IMR-90 (cell line): Measurements from ENCODE around the gene ASPG. TPM values are rescaled to one million over a fixed set of nuclear protein-coding genes. Genes with fewer than 3 reads are reported as not detected.

ENCODE experiments used
- ATAC-seq: fragments of 200-7000 bp; cut with Tn5 transposase; 2 replicates; pipeline ENCODE4 v1.9.1; 2020; ENCODE audit warnings: low read depth, mild to moderate bottlenecking, moderate library complexity
- BruUV-seq: library from RNA; stranded (reverse); fragments of 400-500 nt; replicated peaks from 2 replicates; lab custom pipeline; 2021; lab: Mats Ljungman, UMichigan
- CTCF ChIA-PET: fragments of 300-600 bp; formaldehyde crosslinking; extraction: SDS; loops from one replicate; lab custom pipeline; 2021; ENCODE audit warnings: antibody characterized with exemption; lab: Yijun Ruan, JAX
- POLR2A ChIA-PET: fragments of 300-600 bp; sonication (Branson Sonifier 250); formaldehyde crosslinking; loops from one replicate; lab custom pipeline; 2022; ENCODE audit warnings: antibody characterized with exemption; ENCODE audit not compliant: unreplicated experiment; lab: Charles Lee
- DNase-seq: peaks from one replicate; pipeline ENCODE4 v3.0.0; 2013
- H2AFZ ChIP-seq: replicated peaks from 2 replicates; pipeline ENCODE3; 2013; ENCODE audit warnings: low read length, mild to moderate bottlenecking; ENCODE audit not compliant: poor library complexity
- H2AK5ac ChIP-seq: 2 replicates; pipeline ENCODE4 v1.6.1; 2013; ENCODE audit warnings: low read depth, low read length, inconsistent platforms
- H2AK9ac ChIP-seq: replicated peaks from 2 replicates; pipeline ENCODE3; 2013; ENCODE audit warnings: mild to moderate bottlenecking, low read depth, low read length, moderate library complexity; ENCODE audit not compliant: poor library complexity
- H2BK120ac ChIP-seq: 2 replicates; pipeline ENCODE4 v1.6.1; 2013; ENCODE audit warnings: low read depth, low read length, inconsistent platforms
- H2BK15ac ChIP-seq: 3 replicates; pipeline ENCODE4 v1.6.1; 2013; ENCODE audit warnings: low read depth, low read length, inconsistent platforms
- H2BK20ac ChIP-seq: 2 replicates; pipeline ENCODE4 v1.6.1; 2013; ENCODE audit warnings: low read depth, mild to moderate bottlenecking, inconsistent platforms, low read length, moderate library complexity
- H2BK5ac ChIP-seq: 2 replicates; pipeline ENCODE4 v1.6.1; 2013; ENCODE audit warnings: mild to moderate bottlenecking, low read depth, low read length, inconsistent platforms; ENCODE audit not compliant: poor library complexity, severe bottlenecking
- H3K14ac ChIP-seq: replicated peaks from 2 replicates; pipeline ENCODE4 v1.6.1; 2013; ENCODE audit warnings: low read depth, low read length, inconsistent platforms
- H3K18ac ChIP-seq: 2 replicates; pipeline ENCODE4 v1.6.1; 2013; ENCODE audit warnings: low read depth, low read length, control low read depth
- H3K23ac ChIP-seq: 2 replicates; pipeline ENCODE4 v1.6.1; 2013; ENCODE audit warnings: low read depth, low read length, inconsistent platforms
- H3K27ac ChIP-seq: 2 replicates; pipeline ENCODE4 v1.5.1; 2013; ENCODE audit warnings: mild to moderate bottlenecking, control low read depth, low read length; ENCODE audit not compliant: insufficient read depth
- H3K27me3 ChIP-seq: 2 replicates; pipeline ENCODE4 v1.6.1; 2013; ENCODE audit warnings: low read length; ENCODE audit not compliant: control insufficient read depth, insufficient read depth
- H3K36me3 ChIP-seq: 2 replicates; pipeline ENCODE4 v1.6.1; 2013; ENCODE audit warnings: low read length, mixed read lengths; ENCODE audit not compliant: control insufficient read depth, insufficient read depth
- H3K4ac ChIP-seq: 2 replicates; pipeline ENCODE4 v1.6.1; 2013; ENCODE audit warnings: low read depth, low read length, inconsistent platforms
- H3K4me1 ChIP-seq: 2 replicates; pipeline ENCODE4 v1.6.1; 2013; ENCODE audit warnings: low read length, mixed read lengths; ENCODE audit not compliant: control insufficient read depth, insufficient read depth
- H3K4me2 ChIP-seq: 2 replicates; pipeline ENCODE4 v1.6.1; 2013; ENCODE audit warnings: low read depth, mild to moderate bottlenecking, control low read depth, low read length, moderate library complexity
- H3K4me3 ChIP-seq: 2 replicates; pipeline ENCODE4 v1.5.1; 2013; ENCODE audit warnings: low read depth, mild to moderate bottlenecking, control low read depth, low read length, moderate library complexity; ENCODE audit not compliant: insufficient read depth
- H3K56ac ChIP-seq: 2 replicates; pipeline ENCODE4 v1.6.1; 2013; ENCODE audit warnings: low read length, inconsistent platforms; ENCODE audit not compliant: insufficient read depth; ENCODE audit errors: extremely low read depth
- H3K79me1 ChIP-seq, 2 experiments: 2 replicates each; pipeline ENCODE4 v1.6.1; 2013; ENCODE audit warnings: low read length in 2 of 2, inconsistent platforms in 1 of 2, low read depth in 1 of 2
- H3K9ac ChIP-seq: 2 replicates; pipeline ENCODE4 v1.6.1; 2013; ENCODE audit warnings: low read depth, low read length, control low read depth
- H3K9me1 ChIP-seq: 2 replicates; pipeline ENCODE4 v1.6.1; 2013; ENCODE audit warnings: low read length, inconsistent platforms; ENCODE audit not compliant: insufficient read depth
- H3K9me3 ChIP-seq: 2 replicates; pipeline ENCODE4 v1.6.1; 2013; ENCODE audit warnings: low read length; ENCODE audit not compliant: control insufficient read depth, insufficient read depth
- H4K20me1 ChIP-seq: 2 replicates; pipeline ENCODE4 v1.6.1; 2013; ENCODE audit warnings: low read length, inconsistent platforms; ENCODE audit not compliant: insufficient read depth
- H4K5ac ChIP-seq: 2 replicates; pipeline ENCODE4 v1.6.1; 2013; ENCODE audit warnings: mild to moderate bottlenecking, low read depth, low read length, control low read depth
- H4K8ac ChIP-seq, 2 experiments: 2 replicates each; pipeline ENCODE4 v1.6.1; 2013; ENCODE audit warnings: low read depth in 2 of 2, low read length in 2 of 2, control low read depth in 1 of 2, inconsistent platforms in 1 of 2
- H4K91ac ChIP-seq: 2 replicates; pipeline ENCODE4 v1.6.1; 2013; ENCODE audit warnings: low read depth, low read length, inconsistent platforms; ENCODE audit not compliant: insufficient read depth
- MAZ ChIP-seq: IDR thresholded peaks from 2 replicates; pipeline ENCODE4 v1.6.1; 2012; ENCODE audit warnings: low read depth, mild to moderate bottlenecking, low read length, improper control_type of control experiment, moderate library complexity, borderline replicate concordance
- POLR2A ChIP-seq: IDR thresholded peaks from 2 replicates; pipeline ENCODE4 v1.6.1; 2012; ENCODE audit warnings: mild to moderate bottlenecking, low read depth, low read length
- SMC3 ChIP-seq: fragments of 150-350 bp; IDR thresholded peaks from 2 replicates; pipeline ENCODE4 v1.6.1; 2016; ENCODE audit warnings: low read depth, mild to moderate bottlenecking, antibody characterized with exemption, low read length, moderate library complexity
- WGBS, 2 experiments: methylation state at CpG; one replicate each; pipeline versions ENCODE4 v1.1.5 to v1.1.7; 2013; ENCODE audit warnings: missing lambda C conversion rate in 2 of 2; ENCODE audit not compliant: insufficient read length in 1 of 2; ENCODE audit errors: extremely low coverage in 2 of 2; 5-methylcytosine and 5-hydroxymethylcytosine counted together
- dilution Hi-C: fragments of 300-500 bp; cut with HindIII; formaldehyde crosslinking; loops from one replicate; pipeline ENCODE4 v1.14.3; 2018; ENCODE audit warnings: low sequenced_read_pairs; ENCODE audit not compliant: unreplicated experiment
- in situ Hi-C: fragments of 300-500 bp; cut with MboI; formaldehyde crosslinking; loops from 3 replicates; pipeline ENCODE4 v1.14.3; 2019; ENCODE audit warnings: low sequenced_read_pairs, inconsistent platforms, mixed read lengths
- intact Hi-C: fragments of 100-400 bp; cut with micrococcal nuclease; formaldehyde crosslinking; loops from 2 replicates; pipeline ENCODE4 v1.10.0; 2022
- polyA plus RNA-seq, 3 experiments: library from polyadenylated mRNA; depleted of rRNA; stranded (reverse); fragments of >200 nt; gene quantifications; 2 replicates each; pipeline ENCODE4 v1.2.3, GENCODE V29; 2012; ENCODE audit warnings: low replicate concordance in 1 of 3
- total RNA-seq: library from RNA; depleted of rRNA; stranded (reverse); fragments of >200 nt; gene quantifications from 2 replicates; pipeline ENCODE4 v1.2.3, GENCODE V29; 2012

The ASPG gene
- total and polyA plus RNA-seq, 2 of the 4 experiments (the other 2 are of a cell fraction): not detected

DNA sequence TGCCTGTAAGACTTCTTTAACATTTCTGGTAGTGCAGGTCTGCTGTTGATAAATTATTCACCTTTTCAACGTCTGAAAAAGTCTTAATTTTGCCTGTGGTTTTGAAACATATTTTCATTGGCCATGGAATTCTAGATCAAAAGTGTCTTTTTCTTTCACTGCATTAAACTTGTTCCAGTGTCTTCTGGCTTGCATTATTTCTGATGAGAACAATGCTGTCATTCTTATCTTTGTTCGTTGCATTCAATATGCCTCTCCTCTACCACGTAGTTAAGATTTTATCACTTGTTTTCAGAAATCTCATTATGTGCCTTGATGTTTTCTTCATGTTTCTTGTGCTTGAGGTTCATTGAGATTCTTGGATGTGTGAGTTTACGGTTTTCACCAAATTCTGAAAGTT lies 39.5 kb downstream of the ASPG start:
- H3K18ac ChIP-seq: no peak overlapping the region
- no peak overlapping the region for H3K4me2 ChIP-seq
- ATAC-seq (no peak), DNase-seq (no peak)
- H3K4me1 ChIP-seq: no peaks in the 10 kb centered on the region
- no peak overlapping the region for H3K4ac ChIP-seq
- TF ChIP-seq SMC3: no peak
- TF ChIP-seq MAZ: no peak
- no peak for TF ChIP-seq POLR2A
- whole genome bisulfite sequencing, 2 experiments: no CpG with 5 or more reads among the region's 4 CpGs
- no peak overlapping the region for H4K5ac ChIP-seq
- H3K4me3 ChIP-seq: no peak overlapping the region
- H4K91ac ChIP-seq: no peak overlapping the region
- no peaks in the 10 kb centered on the region for H3K27me3 ChIP-seq
- in situ Hi-C loops: no loop called here
- dilution Hi-C loops: no loop called here
- no peak overlapping the region for H2BK120ac ChIP-seq
- H2AK5ac ChIP-seq: no peak overlapping the region
- no peak overlapping the region for H2AK9ac ChIP-seq
- H3K79me1 ChIP-seq: no peaks in the 10 kb centered on the region
- no peak overlapping the region for H3K56ac ChIP-seq
- no peak overlapping the region for H2BK20ac ChIP-seq
- no peaks in the 10 kb centered on the region for H3K36me3 ChIP-seq
- CTCF ChIA-PET: no interaction called here
- peaks cover 2% of the 10 kb centered on the region; the same call in 1 of the 2 replicates for H3K9me3 ChIP-seq
- no peak overlapping the region for H3K23ac ChIP-seq
- intact Hi-C loops: no loop called here
- no peaks in the 10 kb centered on the region for H4K20me1 ChIP-seq
- H3K27ac ChIP-seq: no peak overlapping the region
- H2BK5ac ChIP-seq: no peak overlapping the region
- no peak overlapping the region for H2AFZ ChIP-seq
- BruUV-seq: no TSS peak
- H3K14ac ChIP-seq: no peak overlapping the region
- H4K8ac ChIP-seq: no peak overlapping the region
- no peaks in the 10 kb centered on the region for H3K9me1 ChIP-seq
- POLR2A ChIA-PET: no interaction called here
- H2BK15ac ChIP-seq: no peak overlapping the region
- no peak overlapping the region for H3K9ac ChIP-seq
